HEK293 (cell line): Measurements from ENCODE around the gene COL19A1.

Experiments
- EGR2 ChIP-seq: fragments of 450-650 bp; formaldehyde crosslinking; IDR thresholded peaks from 2 replicates; pipeline ENCODE4 v1.5.1; 2016; ENCODE audit warnings: low read depth, missing biosample characterization, missing genetic modification characterization
- MEIS1 ChIP-seq: sonication (generic); formaldehyde crosslinking; IDR thresholded peaks from 2 replicates; pipeline ENCODE4 v1.8.1; 2022; ENCODE audit warnings: missing genetic modification reagents, mild to moderate bottlenecking, borderline replicate concordance
- SCRT2 ChIP-seq: fragments of 450-650 bp; formaldehyde crosslinking; IDR thresholded peaks from 2 replicates; pipeline ENCODE4 v1.5.1; 2016; ENCODE audit warnings: missing biosample characterization, missing genetic modification characterization
- ZBTB1 ChIP-seq: fragments of 450-650 bp; formaldehyde crosslinking; IDR thresholded peaks from 2 replicates; pipeline ENCODE4 v1.5.1; 2016; ENCODE audit warnings: missing biosample characterization, missing genetic modification characterization
- ZFHX2 ChIP-seq: fragments of 450-650 bp; formaldehyde crosslinking; conservative IDR thresholded peaks from 2 replicates; pipeline ENCODE4 v1.5.1; 2016; ENCODE audit warnings: missing biosample characterization, missing genetic modification characterization
- ZFP3 ChIP-seq: fragments of 450-650 bp; formaldehyde crosslinking; IDR thresholded peaks from 2 replicates; pipeline ENCODE4 v1.5.1; 2016; ENCODE audit warnings: low read depth, missing biosample characterization, missing genetic modification characterization
- ZNF112 ChIP-seq: fragments of 450-650 bp; formaldehyde crosslinking; IDR thresholded peaks from 2 replicates; pipeline ENCODE4 v1.5.0; 2017; ENCODE audit warnings: missing biosample characterization, missing genetic modification characterization
- ZNF157 ChIP-seq: fragments of 450-650 bp; formaldehyde crosslinking; IDR thresholded peaks from 2 replicates; pipeline ENCODE4 v1.5.1; 2016; ENCODE audit warnings: missing biosample characterization, missing genetic modification characterization
- ZNF211 ChIP-seq: fragments of 450-650 bp; formaldehyde crosslinking; IDR thresholded peaks from 2 replicates; pipeline ENCODE4 v1.5.1; 2016; ENCODE audit warnings: low read depth, missing biosample characterization, missing genetic modification characterization
- ZNF266 ChIP-seq: fragments of 450-650 bp; formaldehyde crosslinking; IDR thresholded peaks from 2 replicates; pipeline ENCODE4 v1.5.1; 2016; ENCODE audit warnings: missing biosample characterization, missing genetic modification characterization, low read depth
- ZNF350 ChIP-seq: fragments of 450-650 bp; formaldehyde crosslinking; IDR thresholded peaks from 2 replicates; pipeline ENCODE4 v1.5.0; 2017; ENCODE audit warnings: missing biosample characterization, mild to moderate bottlenecking, missing genetic modification characterization
- ZNF394 ChIP-seq: fragments of 450-650 bp; formaldehyde crosslinking; IDR thresholded peaks from 2 replicates; pipeline ENCODE4 v1.5.1; 2016; ENCODE audit warnings: missing biosample characterization, missing genetic modification characterization, mild to moderate bottlenecking, moderate library complexity, borderline replicate concordance
- ZNF398 ChIP-seq: fragments of 450-650 bp; formaldehyde crosslinking; IDR thresholded peaks from 2 replicates; pipeline ENCODE4 v1.5.1; 2017; ENCODE audit warnings: missing biosample characterization, missing genetic modification characterization
- ZNF48 ChIP-seq: fragments of 450-650 bp; formaldehyde crosslinking; IDR thresholded peaks from 2 replicates; pipeline ENCODE4 v1.5.1; 2016; ENCODE audit warnings: missing biosample characterization, missing genetic modification characterization
- ZNF548 ChIP-seq: fragments of 450-650 bp; formaldehyde crosslinking; IDR thresholded peaks from 2 replicates; pipeline ENCODE4 v1.5.1; 2016; ENCODE audit warnings: missing biosample characterization, missing genetic modification characterization
- ZNF560 ChIP-seq: fragments of 450-650 bp; formaldehyde crosslinking; IDR thresholded peaks from 2 replicates; pipeline ENCODE4 v1.5.1; 2017; ENCODE audit warnings: missing biosample characterization, missing genetic modification characterization, borderline replicate concordance
- ZNF626 ChIP-seq: fragments of 450-650 bp; sonication (Bioruptor Pico); formaldehyde crosslinking; IDR thresholded peaks from 2 replicates; pipeline ENCODE4 v1.5.1; 2018; ENCODE audit warnings: missing biosample characterization, missing genetic modification characterization, inconsistent platforms
- ZNF629 ChIP-seq: fragments of 450-650 bp; formaldehyde crosslinking; IDR thresholded peaks from 2 replicates; pipeline ENCODE4 v1.5.1; 2017; ENCODE audit warnings: missing biosample characterization, missing genetic modification characterization
- ZNF658 ChIP-seq: fragments of 450-650 bp; formaldehyde crosslinking; IDR thresholded peaks from 2 replicates; pipeline ENCODE4; 2016; ENCODE audit warnings: missing biosample characterization, missing genetic modification characterization
- ZNF830 ChIP-seq: fragments of 450-650 bp; IDR thresholded peaks from 2 replicates; pipeline ENCODE4 v1.5.0; 2018; ENCODE audit warnings: missing biosample characterization, missing genetic modification characterization, low read depth, mild to moderate bottlenecking, moderate library complexity
- TF ChIP-seq, protein P1 (sequence below): fragments of 450-650 bp; formaldehyde crosslinking; IDR thresholded peaks from 2 replicates; pipeline ENCODE4 v1.5.1; 2016; ENCODE audit warnings: missing biosample characterization, missing genetic modification characterization
- TF ChIP-seq, protein P2 (sequence below): fragments of 450-650 bp; formaldehyde crosslinking; IDR thresholded peaks from 2 replicates; pipeline ENCODE4 v1.5.1; 2016; ENCODE audit warnings: missing biosample characterization, missing genetic modification characterization
- TF ChIP-seq, protein P3 (sequence below): fragments of 450-650 bp; formaldehyde crosslinking; IDR thresholded peaks from 2 replicates; pipeline ENCODE4 v1.5.1; 2016; ENCODE audit warnings: missing biosample characterization, missing genetic modification characterization, borderline replicate concordance
- TF ChIP-seq, protein P4 (sequence below): fragments of 450-650 bp; formaldehyde crosslinking; IDR thresholded peaks from 2 replicates; pipeline ENCODE4 v1.5.1; 2016; ENCODE audit warnings: missing biosample characterization, missing genetic modification characterization

Gene COL19A1

DNA sequence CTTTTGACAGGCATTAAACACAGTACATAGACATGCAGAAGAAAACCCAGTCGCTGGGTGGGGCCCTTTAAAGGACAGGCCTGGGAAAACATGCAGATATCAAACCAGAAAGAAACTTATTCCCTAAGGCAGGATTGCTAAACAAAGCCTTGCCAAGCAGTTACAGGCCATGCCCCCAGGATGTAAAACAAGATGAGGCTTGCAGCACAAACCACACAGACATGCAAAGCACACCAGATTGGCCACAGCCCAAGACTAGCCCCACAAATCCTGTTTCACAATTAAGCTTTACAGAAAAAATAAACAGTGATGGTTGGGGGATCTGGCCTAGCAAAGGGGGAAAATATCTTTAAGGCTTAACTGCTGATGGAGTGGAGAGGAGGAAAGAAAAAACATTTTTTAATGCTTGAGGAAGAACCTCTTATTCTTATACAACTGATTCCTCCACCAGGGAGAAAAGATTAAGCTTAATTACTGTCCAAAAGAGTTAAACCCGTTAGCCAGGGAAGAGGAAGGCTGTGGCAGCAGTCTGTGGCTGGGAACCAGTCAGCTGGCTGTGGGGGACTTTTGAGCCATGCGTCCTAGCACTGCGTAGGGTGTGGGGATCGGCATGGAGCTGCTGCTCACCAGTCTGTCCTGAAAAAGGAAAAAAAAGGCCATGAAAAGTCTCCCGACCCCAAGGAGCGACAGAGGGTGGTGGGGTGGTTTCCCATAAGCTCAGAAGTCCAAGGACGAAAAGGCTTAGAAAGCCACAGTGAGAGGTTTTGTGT lies 28.4 kb downstream of the COL19A1 start (continued):
- TF ChIP-seq ZFP3 (tag by site-specific recombination) (no peak), ZNF626 (tag by site-specific recombination) (no peak), SCRT2 (no peak), MEIS1 (CRISPR knock-in tag) (no peak), ZNF350 (tag by site-specific recombination) (no peak), ZNF48 (tag by site-specific recombination) (no peak), ZNF211 (no peak), ZNF157 (tag by site-specific recombination) (no peak), ZNF830 (tag by site-specific recombination) (no peak), ZBTB1 (tag by site-specific recombination) (no peak), ZNF658 (no peak), ZNF394 (no peak), ZFHX2 (tag by site-specific recombination) (no peak), ZNF398 (no peak), EGR2 (tag by site-specific recombination) (no peak), ZNF112 (tag by site-specific recombination) (no peak), ZNF266 (tag by site-specific recombination) (no peak), ZNF560 (tag by site-specific recombination) (no peak), ZNF629 (no peak), ZNF548 (tag by site-specific recombination) (no peak)
- TF ChIP-seq, protein P1, sequence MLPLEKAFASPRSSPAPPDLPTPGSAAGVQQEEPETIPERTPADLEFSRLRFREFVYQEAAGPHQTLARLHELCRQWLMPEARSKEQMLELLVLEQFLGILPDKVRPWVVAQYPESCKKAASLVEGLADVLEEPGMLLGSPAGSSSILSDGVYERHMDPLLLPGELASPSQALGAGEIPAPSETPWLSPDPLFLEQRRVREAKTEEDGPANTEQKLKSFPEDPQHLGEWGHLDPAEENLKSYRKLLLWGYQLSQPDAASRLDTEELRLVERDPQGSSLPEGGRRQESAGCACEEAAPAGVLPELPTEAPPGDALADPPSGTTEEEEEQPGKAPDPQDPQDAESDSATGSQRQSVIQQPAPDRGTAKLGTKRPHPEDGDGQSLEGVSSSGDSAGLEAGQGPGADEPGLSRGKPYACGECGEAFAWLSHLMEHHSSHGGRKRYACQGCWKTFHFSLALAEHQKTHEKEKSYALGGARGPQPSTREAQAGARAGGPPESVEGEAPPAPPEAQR = no peak
- TF ChIP-seq, protein P2, sequence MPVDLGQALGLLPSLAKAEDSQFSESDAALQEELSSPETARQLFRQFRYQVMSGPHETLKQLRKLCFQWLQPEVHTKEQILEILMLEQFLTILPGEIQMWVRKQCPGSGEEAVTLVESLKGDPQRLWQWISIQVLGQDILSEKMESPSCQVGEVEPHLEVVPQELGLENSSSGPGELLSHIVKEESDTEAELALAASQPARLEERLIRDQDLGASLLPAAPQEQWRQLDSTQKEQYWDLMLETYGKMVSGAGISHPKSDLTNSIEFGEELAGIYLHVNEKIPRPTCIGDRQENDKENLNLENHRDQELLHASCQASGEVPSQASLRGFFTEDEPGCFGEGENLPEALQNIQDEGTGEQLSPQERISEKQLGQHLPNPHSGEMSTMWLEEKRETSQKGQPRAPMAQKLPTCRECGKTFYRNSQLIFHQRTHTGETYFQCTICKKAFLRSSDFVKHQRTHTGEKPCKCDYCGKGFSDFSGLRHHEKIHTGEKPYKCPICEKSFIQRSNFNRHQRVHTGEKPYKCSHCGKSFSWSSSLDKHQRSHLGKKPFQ (tag by site-specific recombination) = peak; percentile 85
- TF ChIP-seq, protein P3, sequence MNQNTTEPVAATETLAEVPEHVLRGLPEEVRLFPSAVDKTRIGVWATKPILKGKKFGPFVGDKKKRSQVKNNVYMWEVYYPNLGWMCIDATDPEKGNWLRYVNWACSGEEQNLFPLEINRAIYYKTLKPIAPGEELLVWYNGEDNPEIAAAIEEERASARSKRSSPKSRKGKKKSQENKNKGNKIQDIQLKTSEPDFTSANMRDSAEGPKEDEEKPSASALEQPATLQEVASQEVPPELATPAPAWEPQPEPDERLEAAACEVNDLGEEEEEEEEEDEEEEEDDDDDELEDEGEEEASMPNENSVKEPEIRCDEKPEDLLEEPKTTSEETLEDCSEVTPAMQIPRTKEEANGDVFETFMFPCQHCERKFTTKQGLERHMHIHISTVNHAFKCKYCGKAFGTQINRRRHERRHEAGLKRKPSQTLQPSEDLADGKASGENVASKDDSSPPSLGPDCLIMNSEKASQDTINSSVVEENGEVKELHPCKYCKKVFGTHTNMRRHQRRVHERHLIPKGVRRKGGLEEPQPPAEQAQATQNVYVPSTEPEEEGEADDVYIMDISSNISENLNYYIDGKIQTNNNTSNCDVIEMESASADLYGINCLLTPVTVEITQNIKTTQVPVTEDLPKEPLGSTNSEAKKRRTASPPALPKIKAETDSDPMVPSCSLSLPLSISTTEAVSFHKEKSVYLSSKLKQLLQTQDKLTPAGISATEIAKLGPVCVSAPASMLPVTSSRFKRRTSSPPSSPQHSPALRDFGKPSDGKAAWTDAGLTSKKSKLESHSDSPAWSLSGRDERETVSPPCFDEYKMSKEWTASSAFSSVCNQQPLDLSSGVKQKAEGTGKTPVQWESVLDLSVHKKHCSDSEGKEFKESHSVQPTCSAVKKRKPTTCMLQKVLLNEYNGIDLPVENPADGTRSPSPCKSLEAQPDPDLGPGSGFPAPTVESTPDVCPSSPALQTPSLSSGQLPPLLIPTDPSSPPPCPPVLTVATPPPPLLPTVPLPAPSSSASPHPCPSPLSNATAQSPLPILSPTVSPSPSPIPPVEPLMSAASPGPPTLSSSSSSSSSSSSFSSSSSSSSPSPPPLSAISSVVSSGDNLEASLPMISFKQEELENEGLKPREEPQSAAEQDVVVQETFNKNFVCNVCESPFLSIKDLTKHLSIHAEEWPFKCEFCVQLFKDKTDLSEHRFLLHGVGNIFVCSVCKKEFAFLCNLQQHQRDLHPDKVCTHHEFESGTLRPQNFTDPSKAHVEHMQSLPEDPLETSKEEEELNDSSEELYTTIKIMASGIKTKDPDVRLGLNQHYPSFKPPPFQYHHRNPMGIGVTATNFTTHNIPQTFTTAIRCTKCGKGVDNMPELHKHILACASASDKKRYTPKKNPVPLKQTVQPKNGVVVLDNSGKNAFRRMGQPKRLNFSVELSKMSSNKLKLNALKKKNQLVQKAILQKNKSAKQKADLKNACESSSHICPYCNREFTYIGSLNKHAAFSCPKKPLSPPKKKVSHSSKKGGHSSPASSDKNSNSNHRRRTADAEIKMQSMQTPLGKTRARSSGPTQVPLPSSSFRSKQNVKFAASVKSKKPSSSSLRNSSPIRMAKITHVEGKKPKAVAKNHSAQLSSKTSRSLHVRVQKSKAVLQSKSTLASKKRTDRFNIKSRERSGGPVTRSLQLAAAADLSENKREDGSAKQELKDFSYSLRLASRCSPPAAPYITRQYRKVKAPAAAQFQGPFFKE (tag by site-specific recombination) = no peak
- TF ChIP-seq, protein P4, sequence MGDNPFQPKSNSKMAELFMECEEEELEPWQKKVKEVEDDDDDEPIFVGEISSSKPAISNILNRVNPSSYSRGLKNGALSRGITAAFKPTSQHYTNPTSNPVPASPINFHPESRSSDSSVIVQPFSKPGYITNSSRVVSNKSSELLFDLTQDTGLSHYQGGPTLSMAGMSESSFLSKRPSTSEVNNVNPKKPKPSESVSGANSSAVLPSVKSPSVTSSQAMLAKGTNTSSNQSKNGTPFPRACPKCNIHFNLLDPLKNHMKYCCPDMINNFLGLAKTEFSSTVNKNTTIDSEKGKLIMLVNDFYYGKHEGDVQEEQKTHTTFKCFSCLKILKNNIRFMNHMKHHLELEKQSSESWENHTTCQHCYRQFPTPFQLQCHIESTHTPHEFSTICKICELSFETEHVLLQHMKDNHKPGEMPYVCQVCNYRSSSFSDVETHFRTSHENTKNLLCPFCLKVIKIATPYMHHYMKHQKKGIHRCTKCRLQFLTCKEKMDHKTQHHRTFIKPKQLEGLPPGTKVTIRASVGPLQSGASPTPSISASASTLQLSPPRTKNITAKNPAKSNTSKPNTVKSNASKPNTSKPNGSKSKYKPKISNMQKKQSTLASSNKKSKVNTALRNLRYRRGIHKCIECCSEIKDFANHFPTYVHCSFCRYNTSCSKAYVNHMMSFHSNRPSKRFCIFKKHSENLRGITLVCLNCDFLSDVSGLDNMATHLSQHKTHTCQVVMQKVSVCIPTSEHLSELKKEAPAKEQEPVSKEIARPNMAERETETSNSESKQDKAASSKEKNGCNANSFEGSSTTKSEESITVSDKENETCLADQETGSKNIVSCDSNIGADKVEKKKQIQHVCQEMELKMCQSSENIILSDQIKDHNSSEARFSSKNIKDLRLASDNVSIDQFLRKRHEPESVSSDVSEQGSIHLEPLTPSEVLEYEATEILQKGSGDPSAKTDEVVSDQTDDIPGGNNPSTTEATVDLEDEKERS = no peak
